Stimulated activated CD4-positive, alpha-beta T cell treated with anti-CD3 and anti-CD28 coated beads, Interleukin-4, amount 100 ng/mL, for 1 hour (primary cell): ENCODE data around the gene PCGF2.
A peak's percentile ranks its signal among the peaks of the same experiment; 100 is the strongest.

ENCODE experiments used
- DNase-seq: peaks from one replicate; pipeline ENCODE4 v3.0.0-alpha.2; 2020

The PCGF2 gene

GRCh38 chr17:38751144-38751807 is 3.1 kb upstream of the PCGF2 start:
- no peak for DNase-seq

DNA sequence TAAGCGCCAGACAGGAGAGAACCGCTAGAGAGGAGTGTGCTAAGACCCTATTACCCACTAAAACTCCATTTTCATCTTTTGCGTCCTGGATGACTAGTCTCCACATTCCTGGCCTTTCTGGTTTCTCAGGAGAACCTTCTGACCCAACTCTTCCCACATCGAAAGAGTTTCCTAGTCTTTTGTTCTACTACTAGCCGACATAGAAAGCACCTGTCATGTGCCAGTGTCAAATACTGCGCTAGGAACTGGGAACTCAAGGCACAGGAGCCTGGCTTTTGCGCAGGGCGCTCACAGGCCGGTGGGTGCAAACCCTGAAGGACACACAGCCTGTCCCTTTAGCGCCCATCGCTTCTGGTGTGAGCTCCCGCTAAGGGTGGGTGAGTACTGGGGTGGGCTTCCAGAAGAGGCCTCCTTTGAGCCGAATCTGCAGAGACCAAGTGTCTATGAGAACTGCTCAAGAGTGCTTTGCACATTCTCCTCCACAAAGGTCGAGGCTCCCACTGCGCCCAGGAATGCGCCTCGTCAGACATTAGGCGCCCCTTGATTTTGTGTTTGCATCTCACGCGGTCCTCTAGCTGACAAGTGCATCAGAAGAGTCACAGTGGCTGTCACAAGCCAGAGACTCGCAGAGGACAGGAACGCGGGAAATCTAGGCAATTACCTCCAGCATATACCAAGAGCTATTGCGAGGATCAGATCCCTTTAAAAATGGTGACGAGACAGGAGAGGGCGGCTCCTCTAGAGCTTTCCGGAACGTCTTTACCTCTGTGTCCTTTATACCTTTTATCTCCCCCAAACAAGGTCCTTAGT is 2.4 kb upstream of the PCGF2 start:
- DNase-seq: no peak

GRCh38 chr17:38750044-38750311 is 1.8 kb upstream of the PCGF2 start:
- no peak for DNase-seq

DNA sequence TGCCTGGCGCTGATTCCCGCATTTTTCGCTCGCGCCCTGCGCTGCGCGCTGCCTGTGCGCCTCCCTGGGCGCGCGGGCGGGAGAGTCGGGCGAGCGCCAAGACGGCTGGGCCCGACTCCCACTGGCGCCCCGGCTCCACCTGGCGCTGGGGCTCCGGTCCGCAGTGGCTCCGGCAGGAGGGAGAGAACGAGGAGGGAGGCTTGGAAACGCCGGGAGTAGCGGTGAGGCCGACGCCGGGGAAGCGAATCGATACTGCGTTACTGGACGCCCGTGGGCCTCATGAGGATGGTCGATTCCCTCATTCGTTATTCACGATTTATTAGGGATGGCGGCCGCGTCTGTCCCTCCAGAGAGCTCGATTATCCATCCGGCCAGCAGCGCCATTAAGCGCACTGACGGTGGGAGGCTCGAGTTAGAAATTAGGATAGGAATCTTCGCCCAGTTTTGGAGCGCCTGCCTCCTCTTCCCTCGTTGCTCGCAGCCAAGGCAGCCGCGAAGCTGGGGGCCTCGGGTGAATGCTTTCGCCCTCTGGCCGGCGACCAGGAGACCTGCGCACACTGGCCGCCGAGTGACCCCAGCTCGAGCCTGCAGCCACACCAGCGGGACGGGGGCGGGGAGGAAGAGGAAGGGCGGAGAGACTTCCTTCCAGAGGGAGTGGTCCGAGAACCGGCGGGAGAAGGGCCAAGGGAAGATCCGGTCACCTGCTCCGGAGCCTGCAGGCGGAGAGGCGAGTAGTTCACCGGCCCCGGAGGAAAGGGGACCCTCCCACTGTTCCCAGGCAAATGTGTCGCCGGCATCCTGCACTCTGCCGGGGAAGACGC is 1.3 kb upstream of the PCGF2 start:
- no peak for DNase-seq

DNA sequence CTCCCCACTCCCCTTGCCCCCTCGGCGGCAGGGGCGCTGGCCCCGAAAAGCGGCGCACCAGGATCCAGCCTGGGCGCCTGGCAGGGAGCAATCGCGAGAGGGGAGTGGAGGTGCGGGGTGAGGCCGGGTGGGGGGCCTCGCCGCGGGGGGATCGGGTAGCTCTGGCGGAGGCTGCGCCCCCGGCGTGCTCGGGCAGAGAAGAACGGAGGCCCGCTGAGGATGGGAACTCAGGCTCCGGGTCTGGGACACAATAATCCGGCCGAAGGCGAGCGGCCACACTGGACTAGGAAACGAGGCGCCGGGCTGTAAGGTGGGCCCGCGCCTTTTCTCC is 721 bp upstream of the PCGF2 start:
- DNase-seq: no peak

DNA sequence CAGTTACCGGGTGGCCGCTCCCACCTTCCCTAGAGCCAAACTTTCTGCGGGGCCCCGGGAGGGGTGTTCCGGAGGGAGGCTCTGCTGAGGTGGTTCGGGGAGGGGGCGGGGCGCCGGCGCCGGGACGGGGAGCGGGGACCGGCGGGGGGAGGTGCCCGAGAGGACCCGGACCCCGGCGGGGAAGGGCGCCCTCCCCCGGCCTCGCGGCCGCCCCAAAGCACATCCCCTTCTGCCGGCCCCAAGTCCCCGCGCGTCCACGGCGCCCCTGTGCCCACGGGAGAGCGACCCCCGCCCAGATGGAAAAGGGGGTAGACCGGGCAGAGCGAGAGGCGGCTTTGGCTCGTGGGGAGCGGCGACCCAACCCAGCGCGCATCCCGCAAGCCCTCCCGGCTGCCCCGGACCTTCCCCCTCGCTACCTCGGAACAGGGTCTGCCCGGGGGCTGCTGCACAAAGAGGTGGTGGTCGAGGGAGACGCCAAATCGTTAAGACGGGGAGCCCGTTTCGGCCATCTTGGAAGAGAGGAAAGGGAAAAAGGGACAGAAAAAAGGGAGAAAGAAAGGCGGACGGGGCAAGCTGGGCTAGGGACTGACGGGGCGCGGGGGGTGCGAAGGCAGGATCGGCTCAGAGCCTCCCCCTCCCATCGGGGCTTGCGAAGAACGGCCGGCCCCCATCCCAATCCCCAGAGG is 530 bp downstream of the PCGF2 start:
- peak; percentile 25 for DNase-seq

GRCh38 chr17:38746849-38747462 is 1.2 kb downstream of the PCGF2 start:
- no peak for DNase-seq

GRCh38 chr17:38746004-38746848 is 1.9 kb downstream of the PCGF2 start:
- no peak for DNase-seq

- DNase-seq: no peak
Measured at GRCh38 chr17:38745545-38745944, 2.6 kb downstream of the PCGF2 start.

GRCh38 chr17:38743556-38744171 is 4.5 kb downstream of the PCGF2 start:
- DNase-seq: no peak

- no peak for DNase-seq
Measured at GRCh38 chr17:38742411-38743308, 5.5 kb downstream of the PCGF2 start.

DNA sequence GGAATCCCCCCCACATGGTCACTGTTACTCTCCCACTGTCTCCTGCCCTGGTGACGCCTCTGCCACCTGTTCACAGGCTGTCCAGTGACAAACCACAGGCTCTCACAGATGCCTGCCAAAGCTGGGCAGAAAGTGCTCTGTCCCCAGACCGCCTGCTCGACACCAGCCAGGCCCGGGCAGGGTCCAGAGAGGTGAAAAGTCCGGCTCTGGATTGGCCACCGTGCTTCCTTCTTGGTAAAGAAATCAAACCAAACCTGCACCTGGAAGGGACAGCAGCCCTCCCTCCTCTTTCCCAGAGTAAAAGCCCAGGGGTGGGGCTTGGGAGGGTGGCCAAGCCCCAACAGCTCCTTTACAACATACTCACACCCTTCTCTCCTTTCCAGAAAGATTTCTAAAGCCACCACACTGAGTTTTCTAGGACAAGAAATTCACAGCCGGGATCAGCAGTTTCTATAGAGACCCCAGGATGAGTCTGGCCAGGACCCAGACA is 6.2 kb downstream of the PCGF2 start:
- no peak for DNase-seq

GRCh38 chr17:38741461-38741860 is 6.7 kb downstream of the PCGF2 start:
- no peak for DNase-seq

GRCh38 chr17:38740806-38741205 is 7.3 kb downstream of the PCGF2 start:
- no peak for DNase-seq

- DNase-seq: no peak
Measured at GRCh38 chr17:38740044-38740443, 8.1 kb downstream of the PCGF2 start.

- no peak for DNase-seq
Measured at GRCh38 chr17:38739305-38739704, 8.8 kb downstream of the PCGF2 start.

DNA sequence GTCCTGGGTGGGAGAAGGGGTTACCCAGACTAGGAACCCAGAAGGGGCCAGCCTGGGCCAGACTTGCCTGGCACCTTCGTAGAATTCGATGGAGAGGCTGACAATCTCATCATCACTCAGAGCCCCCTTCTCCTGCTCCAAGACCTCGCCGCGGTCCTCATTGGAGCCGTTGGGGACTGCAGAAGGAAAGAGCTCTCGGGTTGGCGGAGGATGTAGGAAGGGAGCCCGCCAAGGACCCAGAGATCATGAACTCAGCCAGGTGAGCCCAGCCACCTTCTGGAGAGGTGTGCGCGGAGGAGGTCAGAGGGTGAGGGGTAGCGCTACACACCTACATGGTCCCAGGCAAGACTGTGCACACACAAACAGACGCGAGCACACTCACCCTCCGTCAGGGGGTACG is 9.4 kb downstream of the PCGF2 start:
- no peak for DNase-seq

GRCh38 chr17:38738007-38738662 is 10.0 kb downstream of the PCGF2 start:
- no peak for DNase-seq

- peak; percentile 82 for DNase-seq
Measured at GRCh38 chr17:38735161-38735997, 12.8 kb downstream of the PCGF2 start.
